Measurements from ENCODE around the gene CRMP1.

Gene CRMP1

DNA sequence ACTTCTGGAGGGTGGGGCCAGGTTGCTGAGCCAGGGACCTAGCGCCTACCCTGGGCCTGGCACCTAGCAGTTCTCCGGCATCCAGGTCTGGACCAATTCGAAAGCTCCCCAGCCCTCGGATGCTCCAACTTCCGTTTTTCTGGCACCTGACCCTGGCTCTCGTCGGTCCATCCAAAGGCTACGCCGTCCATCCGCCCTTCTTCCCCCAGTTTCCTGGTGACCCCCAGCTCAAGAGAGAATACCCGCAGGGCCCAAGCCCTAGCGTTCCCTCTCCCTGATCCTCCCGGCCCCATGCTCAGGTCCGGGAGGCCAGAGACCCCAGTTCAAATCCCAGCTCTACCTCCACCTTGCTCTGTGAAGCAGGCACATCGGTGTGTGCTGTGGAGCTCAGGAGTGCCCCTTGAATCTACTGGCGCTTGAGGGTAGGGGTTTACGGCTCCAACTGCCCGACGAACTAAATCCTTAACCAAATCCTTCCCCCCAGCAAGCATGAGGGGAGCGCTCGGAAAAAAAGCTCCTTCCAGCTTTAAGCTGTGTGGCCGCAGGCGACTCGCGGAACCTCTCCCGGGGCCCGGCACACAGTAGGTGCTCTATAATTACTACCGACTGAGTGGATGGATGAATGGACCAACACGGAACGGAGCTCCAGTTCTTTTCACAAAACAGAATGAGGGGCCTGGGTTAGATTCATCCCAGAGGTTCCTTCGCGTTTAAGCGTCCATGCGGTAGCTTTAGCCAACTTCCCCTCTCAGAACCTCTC lies 1.1 kb downstream of the CRMP1 start:
- no peak overlapping the region for H3K4me3 ChIP-seq (ENCODE audit: low read depth, low read length)
- no peak for DNase-seq (ENCODE audit: low read depth)

GRCh38 chr4:5890063-5890727 lies 2.7 kb downstream of the CRMP1 start:
- TF ChIP-seq POLR2A (IDR thresholded peaks at IDR 0.05; ENCODE audit: extremely low read depth, insufficient read length): no peak
- no peak for TF ChIP-seq MYC (IDR thresholded peaks at IDR 0.05; ENCODE audit: low read depth, low read length)
- TF ChIP-seq, protein P1, sequence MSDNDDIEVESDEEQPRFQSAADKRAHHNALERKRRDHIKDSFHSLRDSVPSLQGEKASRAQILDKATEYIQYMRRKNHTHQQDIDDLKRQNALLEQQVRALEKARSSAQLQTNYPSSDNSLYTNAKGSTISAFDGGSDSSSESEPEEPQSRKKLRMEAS (IDR thresholded peaks at IDR 0.05; ENCODE audit: low read depth, low read length): no peak
- TF ChIP-seq CTCF (IDR thresholded peaks at IDR 0.05; ENCODE audit: low read depth, low read length): no peak
- no peak for DNase-seq (ENCODE audit: low read depth)
- H3K4me3 ChIP-seq (ENCODE audit: low read depth, low read length): no peak overlapping the region

More for the DNA sequence above, 1.1 kb downstream of the CRMP1 start:
- TF ChIP-seq, protein P1 (IDR thresholded peaks at IDR 0.05; ENCODE audit: low read depth, low read length): no peak
- no peak for TF ChIP-seq CTCF (IDR thresholded peaks at IDR 0.05; ENCODE audit: low read depth, low read length)
- TF ChIP-seq POLR2A (IDR thresholded peaks at IDR 0.05; ENCODE audit: extremely low read depth, insufficient read length): no peak
- TF ChIP-seq MYC (IDR thresholded peaks at IDR 0.05; ENCODE audit: low read depth, low read length): no peak

- no peak overlapping the region for H3K4me3 ChIP-seq (ENCODE audit: low read depth, low read length)
- TF ChIP-seq POLR2A (IDR thresholded peaks at IDR 0.05; ENCODE audit: extremely low read depth, insufficient read length) (no peak), CTCF (IDR thresholded peaks at IDR 0.05; ENCODE audit: low read depth, low read length) (no peak), MYC (IDR thresholded peaks at IDR 0.05; ENCODE audit: low read depth, low read length) (no peak)
- TF ChIP-seq, protein P1 (IDR thresholded peaks at IDR 0.05; ENCODE audit: low read depth, low read length): no peak
- DNase-seq (ENCODE audit: low read depth): no peak
Measured at GRCh38 chr4:5889002-5889696, 3.7 kb downstream of the CRMP1 start.

GRCh38 chr4:5888222-5889001 lies 4.5 kb downstream of the CRMP1 start:
- TF ChIP-seq MYC (IDR thresholded peaks at IDR 0.05; ENCODE audit: low read depth, low read length) (no peak), CTCF (IDR thresholded peaks at IDR 0.05; ENCODE audit: low read depth, low read length) (no peak), POLR2A (IDR thresholded peaks at IDR 0.05; ENCODE audit: extremely low read depth, insufficient read length) (no peak)
- TF ChIP-seq, protein P1 (IDR thresholded peaks at IDR 0.05; ENCODE audit: low read depth, low read length): no peak
- H3K4me3 ChIP-seq (ENCODE audit: low read depth, low read length): no peak overlapping the region
- no peak for DNase-seq (ENCODE audit: low read depth)
